Adrenal gland (tissue), 12 donors: ENCODE measurements around the gene PTPN6. TPM values are rescaled to one million over a fixed set of nuclear protein-coding genes. Genes with fewer than 3 reads are reported as not detected.

Experiments
- DNase-seq, 7 donors: peaks; one replicate each; pipeline ENCODE4 v3.0.0-alpha.2; 2019 to 2020
- H3K27ac ChIP-seq, 5 donors: fragments of 200-600 bp; sonication (generic) in 4 of 5; 1 replicate in 3 of 5; 2 replicates in 2 of 5; pipeline versions ENCODE4 v1.5.1 to v1.8.0; 2016 to 2020; ENCODE audit warnings: mild to moderate bottlenecking in 1 of 5
- H3K27me3 ChIP-seq: fragments of 200-600 bp; 2 replicates; pipeline ENCODE4 v1.8.0; 2021
- H3K36me3 ChIP-seq, 2 donors: fragments of 200-600 bp; replicated peaks in 1 of 2; 1 replicate in 1 of 2; 2 replicates in 1 of 2; pipeline versions ENCODE4 v1.5.1 to v1.8.0; 2018 to 2022
- H3K4me1 ChIP-seq, 2 donors: fragments of 200-600 bp; replicated peaks in 1 of 2; 1 replicate in 1 of 2; 2 replicates in 1 of 2; pipeline versions ENCODE4 v1.5.1 to v1.8.0; 2018 to 2021
- H3K4me3 ChIP-seq, 4 donors: fragments of 200-600 bp; sonication (generic) in 3 of 4; one replicate each; pipeline ENCODE4 v1.5.1; 2016 to 2018
- H3K9me3 ChIP-seq, 3 donors: fragments of 200-600 bp; sonication (generic) in 1 of 3; replicated peaks in 1 of 3; 1 replicate in 2 of 3; 2 replicates in 1 of 3; pipeline versions ENCODE4 v1.5.1 to v1.8.0; 2016 to 2021
- CTCF ChIP-seq, 6 experiments: fragments of 450-650 bp in 4 of 6; fragments of 200-600 bp in 2 of 6; sonication (generic) in 1 of 6; IDR thresholded peaks; 1 replicate in 5 of 6; 2 replicates in 1 of 6; pipeline versions ENCODE4 v1.5.1 to v1.8.0; 2016 to 2021; ENCODE audit warnings: antibody characterized with exemption in 6 of 6, mild to moderate bottlenecking in 2 of 6, moderate library complexity in 1 of 6
- POLR2A ChIP-seq, 2 donors: fragments of 450-650 bp; IDR thresholded peaks; one replicate each; pipeline ENCODE4 v1.6.1; 2017; ENCODE audit warnings: antibody characterized with exemption in 2 of 2, mild to moderate bottlenecking in 2 of 2, moderate library complexity in 1 of 2
- WGBS, 4 donors: extraction: QIAGEN DNeasy Blood & Tissue Kit in 2 of 4; methylation state at CpG; one replicate each; pipeline versions ENCODE4 v1.1.5 to v1.1.7; 2013 to 2017; 5-methylcytosine and 5-hydroxymethylcytosine counted together
- intact Hi-C, 2 donors: fragments of 100-400 bp; cut with DNase I; formaldehyde crosslinking; loops; one replicate each; pipeline versions ENCODE4 v1.14.1 to v1.15.0; 2022 to 2023
- polyA plus RNA-seq, 3 donors: library from polyadenylated mRNA; stranded (reverse); fragments of 200-250 nt in 2 of 3; fragments of 350-450 nt in 1 of 3; fragmentation: Illumina TruSeq in 1 of 3; extraction: RNeasy Lipid Tissue Mini Kit (QIAGEN cat#74804) in 1 of 3; gene quantifications; one replicate each; pipeline ENCODE4 v1.2.3, GENCODE V29; 2013 to 2014
- total RNA-seq, 9 donors: library from RNA; depleted of rRNA in 4 of 9; stranded (reverse); fragments of >200 nt in 4 of 9; fragments of 120-200 nt in 1 of 9; fragmentation: NEBNext Ultra II Directional in 1 of 9; extraction: Animal tissue kit (Norgen Biotek cat#: 25700) in 1 of 9; gene quantifications; one replicate each; pipeline versions ENCODE4 v1.1.0 to v1.2.4, GENCODE V29; 2013 to 2023
- donor health status: healthy with polysubstance abuse.
- donor health status: Bipolar disorder and iron deficiency.
- donor health status: DM: yes; HTN: yes; CAD: no.
- donor health status: DM: no; HTN: no; CAD: no.
- donor health status: DM: no; HTN: no; CAD: no.
- donor health status: DM: yes; HTN: yes; CAD: no.

Gene PTPN6
- total and polyA plus RNA-seq, 12 donors, result 24.5 to 204 (median 63.5) TPM

DNA sequence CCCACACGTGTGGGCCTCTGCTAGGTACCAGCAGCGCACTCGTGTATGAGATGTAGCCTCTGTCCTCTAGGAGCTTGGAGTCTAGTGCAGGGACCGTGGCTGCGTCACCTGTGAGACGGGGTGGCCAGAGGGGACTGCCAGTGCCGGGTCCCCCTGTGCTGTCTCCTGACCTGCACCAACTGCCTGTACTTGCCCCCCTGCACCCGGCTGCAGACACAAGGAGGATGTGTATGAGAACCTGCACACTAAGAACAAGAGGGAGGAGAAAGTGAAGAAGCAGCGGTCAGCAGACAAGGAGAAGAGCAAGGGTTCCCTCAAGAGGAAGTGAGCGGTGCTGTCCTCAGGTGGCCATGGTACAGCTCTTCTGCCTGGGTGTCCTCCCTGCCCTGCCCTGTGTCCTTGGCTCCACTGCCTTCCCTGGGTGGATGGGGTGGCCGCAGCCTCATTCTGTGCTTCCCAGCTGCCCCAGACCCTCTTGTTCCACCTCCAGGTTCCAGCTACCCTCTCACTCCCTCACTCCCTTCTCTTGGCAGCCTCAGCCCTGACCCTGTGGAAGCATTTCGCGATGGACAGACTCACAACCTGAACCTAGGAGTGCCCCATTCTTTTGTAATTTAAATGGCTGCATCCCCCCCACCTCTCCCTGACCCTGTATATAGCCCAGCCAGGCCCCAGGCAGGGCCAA, 9.6 kb downstream of the PTPN6 start:
- DNase-seq, result peak; percentile 36 to 73 (median 67)
- WGBS, 4 donors, result 56 to 70% (median 63%) methylated on average over 9 to 13 of the region's 13 CpGs
- intact Hi-C loops, result loop anchor here in 1 of 2 donors (10.0 kb wide), 1 partner anchor 154 kb away; no protein-coding TSS in a partner anchor
- Histone ChIP-seq H3K4me3 (no peak overlapping the region), H3K36me3 (peaks cover 0 to 5% of the 10 kb centered on the region in 2 donors), H3K9me3 (no peaks in the 10 kb centered on the region), H3K27ac (peak overlapping the region; percentile 35 to 94 (median 77)), H3K27me3 (no peaks in the 10 kb centered on the region), H3K4me1 (peaks cover 24 to 49% of the 10 kb centered on the region in 2 donors)
- TF ChIP-seq POLR2A (IDR thresholded peaks at IDR 0.05) (no peak), CTCF (IDR thresholded peaks at IDR 0.05) (peak in 4 of 6 experiments; percentile 23 to 50 (median 39))

DNA sequence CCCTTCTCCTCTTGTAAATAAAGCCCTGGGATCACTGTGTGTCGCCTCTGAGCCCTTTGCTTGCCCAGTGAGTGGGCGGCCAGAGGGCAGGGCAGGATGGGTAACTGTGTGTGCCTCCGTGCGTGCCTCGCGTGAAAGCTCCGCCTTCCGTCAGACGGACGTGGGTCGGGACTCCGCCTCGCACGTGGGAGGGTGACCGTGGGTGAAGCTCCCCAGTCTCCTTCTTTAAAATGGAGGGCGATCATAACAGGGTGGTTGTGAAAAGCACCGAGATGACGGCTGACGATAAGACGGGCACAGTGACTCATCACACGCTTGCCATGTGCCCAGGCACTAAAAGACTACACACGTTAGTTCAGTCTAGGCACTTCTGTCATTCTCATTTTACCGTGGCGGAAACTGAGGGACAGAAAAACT, 10.1 kb downstream of the PTPN6 start:
- no peak overlapping the region for H3K4me3 ChIP-seq
- 8 to 35% (median 24%) methylated on average over 10 to 24 of the region's 24 CpGs for WGBS, 4 donors
- peak overlapping the region; percentile 35 to 94 (median 77) for H3K27ac ChIP-seq
- no peaks in the 10 kb centered on the region for H3K27me3 ChIP-seq
- no peaks in the 10 kb centered on the region for H3K9me3 ChIP-seq
- peak; percentile 73 to 92 (median 88) for DNase-seq
- peaks cover 24 to 49% of the 10 kb centered on the region in 2 donors for H3K4me1 ChIP-seq
- intact Hi-C loops, result loop anchor here in 1 of 2 donors (10.0 kb wide), 1 partner anchor 154 kb away; no protein-coding TSS in a partner anchor
- TF ChIP-seq CTCF (IDR thresholded peaks at IDR 0.05) (no peak), POLR2A (IDR thresholded peaks at IDR 0.05) (peak in 1 of 2 donors; percentile 60)
- peaks cover 0 to 11% of the 10 kb centered on the region in 2 donors for H3K36me3 ChIP-seq

DNA sequence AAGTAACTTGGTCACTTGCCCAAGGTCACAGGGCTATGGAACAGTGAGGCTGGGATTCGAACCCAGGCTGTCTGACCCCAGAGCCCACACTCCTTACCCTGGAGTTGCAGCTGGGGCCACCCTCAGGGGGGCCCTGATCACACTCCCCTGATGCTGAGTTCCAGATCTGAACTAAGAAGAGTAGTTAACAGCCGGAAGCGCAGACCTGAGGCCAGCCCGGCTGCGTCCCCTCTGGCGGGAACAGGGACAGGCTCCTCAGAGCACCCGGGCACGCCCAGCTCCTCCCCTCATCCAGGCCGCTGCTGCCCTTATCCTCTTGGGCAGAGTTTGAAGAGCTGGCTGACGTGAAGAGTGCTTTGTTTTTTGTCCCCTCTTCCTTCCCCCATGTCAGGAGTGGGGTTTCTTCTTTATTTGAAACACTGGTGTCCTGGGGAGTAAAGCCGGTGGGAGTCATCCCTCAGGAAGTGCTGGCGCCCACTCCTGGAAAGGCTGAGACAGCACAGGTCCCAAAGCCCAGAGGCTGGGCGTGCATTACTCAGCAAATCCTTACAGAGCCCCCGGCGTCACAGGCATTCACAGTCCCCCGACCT, 10.6 kb downstream of the PTPN6 start:
- TF ChIP-seq CTCF (IDR thresholded peaks at IDR 0.05) (peak; percentile 12 to 54 (median 28)), POLR2A (IDR thresholded peaks at IDR 0.05) (no peak)
- no peak overlapping the region for H3K4me3 ChIP-seq
- WGBS, 4 donors, result 14 to 26% (median 23%) methylated on average over 13 to 16 of the region's 16 CpGs
- H3K36me3 ChIP-seq, result peaks cover 0 to 16% of the 10 kb centered on the region in 2 donors
- H3K27ac ChIP-seq, result peak overlapping the region; percentile 35 to 94 (median 77)
- intact Hi-C loops, result loop anchor here in 1 of 2 donors (10.0 kb wide), 1 partner anchor 153 kb away; no protein-coding TSS in a partner anchor
- no peaks in the 10 kb centered on the region for H3K9me3 ChIP-seq
- no peaks in the 10 kb centered on the region for H3K27me3 ChIP-seq
- peaks cover 24 to 49% of the 10 kb centered on the region in 2 donors for H3K4me1 ChIP-seq
- DNase-seq, result peak; percentile 40 to 84 (median 72)

- H3K9me3 ChIP-seq, result no peaks in the 10 kb centered on the region
- intact Hi-C loops, result loop anchor here in 1 of 2 donors (10.0 kb wide), 1 partner anchor 152 kb away; no protein-coding TSS in a partner anchor
- H3K36me3 ChIP-seq, result peaks cover 0 to 22% of the 10 kb centered on the region in 2 donors
- TF ChIP-seq POLR2A (IDR thresholded peaks at IDR 0.05) (no peak), CTCF (IDR thresholded peaks at IDR 0.05) (no peak)
- H3K4me1 ChIP-seq, result peaks cover 24 to 46% of the 10 kb centered on the region in 2 donors
- no peaks in the 10 kb centered on the region for H3K27me3 ChIP-seq
- whole genome bisulfite sequencing, 4 donors, result 69 to 76% (median 73%) methylated on average over 19 to 25 of the region's 25 CpGs
- no peak overlapping the region for H3K4me3 ChIP-seq
- H3K27ac ChIP-seq, result peak overlapping the region; percentile 35 to 94 (median 77)
- DNase-seq, result peak in 4 of 7 donors; percentile 26 to 35 (median 31)
These were observed 11.3 kb downstream of the PTPN6 start for GRCh38 chr12:6962285-6963015.
